HG03108 (cell line): Measurements from ENCODE around the gene GMPPB.

Experiments
- ATAC-seq: cut with Tn5 transposase; IDR thresholded peaks from one replicate; pipeline ENCODE4 v1.9.1; 2021; ENCODE audit warnings: moderate library complexity; ENCODE audit not compliant: unreplicated experiment

Gene GMPPB

GRCh38 chr3:49729966-49730609 lies 6.3 kb upstream of the GMPPB start:
- ATAC-seq, result no peak

DNA sequence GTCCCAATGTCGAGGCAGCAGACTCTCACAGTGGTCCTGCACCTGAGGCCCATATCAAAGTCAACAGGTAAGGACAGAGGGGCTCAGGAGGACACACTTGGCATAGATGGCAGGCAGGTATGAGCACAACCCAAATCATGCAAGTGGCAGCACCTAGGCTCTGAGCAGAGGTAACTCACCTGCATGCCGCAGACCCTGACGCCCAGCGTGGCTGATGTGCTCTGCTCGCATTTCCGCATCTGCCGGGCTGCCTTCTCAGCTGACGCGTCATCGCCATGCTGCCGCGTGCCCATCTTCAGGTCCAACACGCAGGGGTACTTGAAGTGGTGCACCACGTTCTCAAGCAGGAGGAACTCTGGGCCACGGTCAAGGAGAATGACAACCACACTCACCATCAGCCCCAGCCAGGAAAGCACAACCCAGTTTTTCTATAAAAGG lies 4.2 kb upstream of the GMPPB start:
- no peak for ATAC-seq

DNA sequence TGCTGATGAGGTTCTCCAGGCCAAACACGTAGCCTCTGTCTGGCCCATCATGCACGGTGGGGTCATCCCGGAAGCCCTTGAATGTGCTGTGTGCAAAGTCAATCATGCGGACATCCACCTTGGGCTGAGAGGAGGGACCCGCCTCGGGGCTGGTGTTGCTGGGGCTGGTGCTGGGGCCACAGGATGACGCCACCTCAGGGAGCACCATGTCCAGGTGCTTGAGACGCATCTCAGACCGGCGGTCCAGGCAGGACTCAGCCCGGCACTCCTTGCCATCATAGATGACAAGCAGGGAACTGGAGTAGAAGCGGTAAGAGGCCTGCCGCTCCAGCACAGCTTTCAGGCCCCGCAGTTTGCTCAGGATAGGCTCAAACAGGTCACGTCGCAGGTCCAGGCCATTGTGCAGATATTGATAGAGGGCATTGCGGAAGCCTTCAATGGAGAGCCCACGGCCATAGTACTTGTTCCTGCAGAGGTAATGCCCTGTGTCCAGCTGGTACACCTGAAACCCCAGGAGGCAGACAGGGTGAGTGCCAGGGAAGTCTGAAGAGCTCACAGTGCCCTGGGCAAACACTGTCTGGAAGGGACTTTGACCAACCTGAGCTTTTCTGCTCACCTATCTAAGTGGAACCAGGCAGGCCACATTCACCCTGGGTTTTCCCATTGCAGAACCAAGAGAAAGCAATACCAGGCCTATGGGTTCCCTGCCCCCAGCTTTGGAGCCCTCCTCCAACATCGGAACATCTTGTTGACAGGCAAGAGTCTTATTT lies 3.6 kb upstream of the GMPPB start:
- no peak for ATAC-seq

- ATAC-seq, result no peak
Observed at GRCh38 chr3:49725906-49726681, 2.3 kb upstream of the GMPPB start.

- ATAC-seq, result no peak
Observed at GRCh38 chr3:49724586-49724985, 835 bp upstream of the GMPPB start.

DNA sequence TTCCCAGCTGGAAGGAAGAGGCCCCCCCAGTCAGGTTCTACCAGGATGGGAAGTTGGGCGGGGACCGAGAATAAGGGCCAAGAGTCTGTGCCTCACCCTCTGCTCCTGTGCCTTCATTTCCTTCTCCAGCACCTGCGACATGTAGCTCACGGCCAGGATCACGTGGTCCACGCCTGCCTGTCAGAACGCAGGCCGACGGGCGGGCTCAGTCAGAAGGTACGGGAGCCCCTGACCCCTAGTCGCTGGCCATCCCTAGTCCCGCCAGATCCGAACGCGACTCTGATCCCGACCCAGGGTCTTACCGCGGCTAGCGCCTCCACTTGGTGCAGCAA lies 489 bp downstream of the GMPPB start:
- no peak for ATAC-seq

DNA sequence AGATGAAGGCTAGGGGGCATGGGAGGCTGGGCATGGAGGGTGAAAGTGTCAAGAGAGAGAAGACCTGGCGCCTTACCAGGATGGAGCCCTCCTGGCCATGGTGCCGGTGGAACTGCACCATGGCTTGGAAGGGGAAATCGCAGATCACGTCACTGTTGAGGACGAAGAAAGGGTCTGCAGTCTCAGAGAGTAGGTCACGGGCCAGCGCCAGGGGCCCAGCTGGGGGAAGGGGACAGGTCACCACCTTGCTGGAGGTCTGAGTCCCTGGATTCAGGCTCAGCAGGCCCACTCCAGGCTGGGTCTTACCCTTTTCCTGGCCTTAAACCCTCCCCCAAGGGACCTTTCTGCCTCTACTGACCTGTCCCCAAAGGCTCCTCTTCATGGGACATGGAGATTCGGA lies 855 bp downstream of the GMPPB start:
- ATAC-seq, result no peak

DNA sequence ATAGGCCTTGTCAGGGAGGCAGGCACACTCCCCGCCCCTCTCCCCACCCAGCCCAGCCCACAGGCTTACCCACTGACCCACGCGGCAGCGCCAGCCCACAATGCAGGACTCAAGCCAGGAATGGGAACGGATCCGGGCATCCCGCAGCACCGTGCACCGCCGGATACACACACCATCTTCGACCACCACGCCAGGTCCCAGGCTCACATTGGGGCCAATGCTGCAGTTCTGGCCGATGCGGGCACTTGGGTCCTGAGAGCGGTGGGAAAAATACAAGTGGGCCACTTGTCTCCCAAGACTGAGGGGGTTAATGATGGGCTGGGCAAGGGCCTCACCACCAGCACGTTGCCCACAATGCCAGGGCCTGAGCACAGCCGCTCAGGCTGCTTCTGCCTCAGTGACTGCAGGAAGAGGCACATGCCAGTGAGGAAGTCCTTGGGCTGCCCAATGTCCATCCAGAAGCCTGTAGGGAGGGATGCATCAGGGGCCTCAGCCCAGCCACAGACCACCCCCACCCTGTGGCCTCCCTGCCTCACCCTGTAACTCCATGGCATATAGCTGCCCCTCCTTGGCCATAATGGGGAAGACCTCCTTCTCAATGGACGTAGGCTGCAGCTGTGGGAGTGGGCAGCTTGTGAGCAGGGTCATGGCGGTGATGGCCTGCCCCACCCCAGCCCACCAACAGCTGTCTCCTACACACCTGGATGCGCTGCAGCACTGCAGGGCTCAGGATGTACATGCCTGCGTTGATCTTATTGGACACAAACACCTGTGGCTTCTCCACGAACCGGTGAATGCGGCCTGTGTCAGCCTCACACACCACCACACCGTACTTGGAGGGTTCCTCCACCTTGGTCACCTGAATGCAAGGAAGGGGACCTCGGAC lies 1.6 kb downstream of the GMPPB start:
- no peak for ATAC-seq

- no peak for ATAC-seq
Observed at GRCh38 chr3:49721596-49721895, 2.2 kb downstream of the GMPPB start.

DNA sequence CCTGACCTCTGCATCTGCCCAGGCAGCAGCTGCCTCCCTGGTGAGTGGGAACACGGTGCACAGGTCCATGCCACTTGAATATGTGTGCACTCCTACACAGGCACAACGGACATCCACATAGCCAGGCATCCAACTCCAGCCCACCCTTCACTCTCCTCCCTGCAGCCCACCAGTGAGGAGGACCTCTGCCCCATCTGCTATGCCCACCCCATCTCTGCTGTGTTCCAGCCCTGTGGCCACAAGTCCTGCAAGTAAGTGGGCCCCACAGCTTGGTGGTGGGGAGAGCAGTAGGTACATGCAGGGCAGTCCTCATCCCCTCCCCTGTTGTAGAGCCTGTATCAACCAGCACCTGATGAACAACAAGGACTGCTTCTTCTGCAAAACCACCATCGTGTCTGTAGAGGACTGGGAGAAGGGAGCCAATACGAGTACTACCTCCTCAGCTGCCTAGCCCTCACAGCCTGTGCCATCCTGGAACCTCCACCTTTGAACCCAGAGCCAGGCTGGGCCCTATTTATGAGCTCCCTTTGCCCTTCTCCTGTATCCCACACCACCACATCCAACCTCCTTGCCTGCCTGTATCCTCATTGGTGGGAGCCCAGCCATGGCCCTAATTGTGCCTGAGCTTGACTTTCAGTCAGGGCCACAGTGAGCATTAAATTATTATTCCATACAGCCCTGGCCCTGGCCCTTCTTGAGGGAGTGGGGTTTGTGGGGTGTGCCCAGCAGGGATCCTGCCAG lies 2.7 kb downstream of the GMPPB start:
- ATAC-seq, result no peak

GRCh38 chr3:49719214-49719884 lies 4.4 kb downstream of the GMPPB start, which contains the start of gene AMIGO3:
AMIGO3 (minus strand) TSS chr3:49719684; CDS start chr3:49719465, 219 bp downstream.
- peak; percentile 46 for ATAC-seq

GRCh38 chr3:49718858-49719213 lies 4.9 kb downstream of the GMPPB start:
- no peak for ATAC-seq

DNA sequence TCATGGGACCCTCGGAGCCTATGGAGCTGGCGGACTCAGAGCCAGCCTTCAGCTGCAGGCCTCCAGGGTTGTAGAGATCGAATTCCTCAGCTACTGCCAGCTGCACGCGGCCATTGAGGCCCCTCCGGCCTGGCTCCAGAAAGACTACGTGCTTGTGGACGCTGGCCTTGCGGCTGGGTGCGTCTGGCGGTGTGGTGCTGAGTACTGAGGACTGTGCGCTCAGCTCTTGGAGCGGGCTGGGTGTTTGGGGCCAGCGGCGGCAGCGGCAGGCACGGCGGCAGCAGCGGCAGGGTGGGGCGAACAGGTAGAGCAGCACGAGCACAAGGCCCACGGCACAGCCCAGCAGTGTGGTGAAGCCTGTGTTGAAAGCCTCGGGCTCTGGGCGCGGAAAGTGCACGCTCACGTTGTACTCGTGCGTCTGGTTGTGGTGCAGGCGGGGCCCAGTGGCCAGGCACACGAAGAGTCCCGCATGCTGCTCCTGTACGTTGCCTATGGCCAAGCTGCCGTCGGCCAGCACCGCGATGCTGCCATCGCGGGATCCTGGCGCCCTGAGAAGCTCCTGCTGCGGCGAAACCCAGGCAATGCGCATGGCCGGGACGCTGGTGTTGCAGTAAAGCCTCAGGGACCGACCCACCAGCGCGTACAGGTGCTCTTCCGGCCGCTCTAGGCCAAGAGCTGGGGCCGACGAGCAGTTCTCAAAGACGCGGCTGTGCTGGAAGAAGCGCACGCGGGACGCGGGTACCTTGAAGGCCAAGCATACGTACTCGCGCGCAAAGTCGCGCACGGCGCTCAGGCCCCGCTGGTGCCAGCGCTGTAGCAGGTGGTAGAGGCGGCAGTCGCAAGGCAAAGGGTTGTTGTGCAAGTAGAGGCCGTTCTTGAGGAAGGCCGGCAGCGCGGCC lies 5.5 kb downstream of the GMPPB start:
- no peak for ATAC-seq

DNA sequence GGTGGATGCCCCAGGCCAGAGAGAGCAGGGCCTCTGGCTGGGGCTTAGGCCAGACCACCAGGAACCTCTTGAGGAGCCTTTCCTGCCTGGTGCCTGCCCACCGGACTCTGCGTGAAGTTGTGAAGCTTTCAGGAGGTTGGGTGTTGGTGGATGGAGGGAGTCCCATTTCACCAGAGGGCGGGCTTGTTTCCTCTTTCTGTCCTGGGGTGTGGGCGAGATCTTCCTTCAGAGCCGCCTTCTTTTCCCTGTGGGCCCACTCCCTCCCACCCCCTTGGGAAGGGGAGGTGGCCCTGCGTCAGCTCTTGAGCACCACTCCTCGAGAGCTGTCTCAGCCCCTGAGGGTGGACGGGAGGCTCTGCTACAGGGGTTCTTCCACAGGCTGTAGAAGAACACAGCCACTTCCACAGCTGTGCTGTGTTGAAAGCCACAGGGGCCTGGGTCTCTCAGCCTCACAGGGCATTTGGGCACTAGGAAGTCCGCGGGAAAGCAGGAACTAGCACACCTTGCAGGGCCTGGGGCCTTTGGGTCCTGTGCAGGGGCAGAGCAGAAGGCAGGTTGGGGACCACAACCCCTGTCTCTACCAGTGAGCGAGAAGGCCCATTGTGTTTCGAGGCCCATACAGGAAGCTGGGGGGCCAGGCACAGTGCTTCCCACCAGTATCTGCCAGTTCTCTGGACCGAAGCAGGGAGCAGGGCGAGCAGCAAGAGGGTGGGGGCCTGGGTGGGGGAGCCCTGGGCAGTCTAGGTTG lies 6.4 kb downstream of the GMPPB start:
- ATAC-seq, result no peak

DNA sequence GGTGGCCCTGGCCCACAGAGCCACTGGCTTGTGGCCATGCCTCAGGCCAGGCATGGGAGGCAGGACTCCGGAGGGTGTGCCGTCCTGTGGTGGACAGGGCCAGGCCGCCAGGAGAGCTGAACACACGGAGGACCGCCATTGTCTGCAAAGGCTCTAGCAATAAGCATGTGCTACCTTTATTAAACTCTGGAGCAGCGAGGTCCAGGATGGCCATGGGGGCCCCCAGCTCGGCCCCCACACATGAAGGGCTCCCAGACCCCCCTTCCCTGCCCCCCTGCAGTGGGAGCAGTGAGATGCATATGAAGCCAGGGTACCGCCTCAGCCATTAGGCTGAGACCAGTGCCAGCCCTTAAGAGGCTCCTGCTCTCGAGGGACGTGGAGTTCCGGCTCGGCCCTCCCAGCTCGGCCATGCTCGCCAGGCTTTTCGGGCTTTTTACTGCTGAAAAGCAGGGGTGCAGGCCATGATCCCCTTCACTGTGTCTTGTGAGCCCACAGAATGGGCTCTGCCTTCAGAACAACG lies 7.0 kb downstream of the GMPPB start:
- ATAC-seq, result no peak

DNA sequence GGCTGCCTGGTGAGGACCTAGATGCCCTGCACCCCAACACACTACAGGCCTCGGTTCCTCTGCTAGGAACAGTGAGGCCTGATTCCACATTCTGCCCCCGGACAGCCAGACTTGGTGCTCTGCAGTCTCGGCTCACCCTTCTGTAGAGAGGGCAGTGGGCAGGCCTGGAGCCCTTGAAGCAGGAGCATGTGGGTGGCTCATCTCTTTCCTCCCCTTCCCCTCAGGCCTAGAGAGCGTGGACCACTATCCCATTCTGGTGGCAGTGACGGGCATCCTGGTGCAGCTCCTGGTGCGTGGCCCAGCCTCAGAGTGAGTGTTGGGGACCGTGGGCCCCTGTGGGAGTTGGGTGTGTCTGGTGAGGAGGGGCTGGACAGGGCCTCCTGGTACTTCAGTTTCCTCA lies 7.6 kb downstream of the GMPPB start:
- ATAC-seq, result no peak

DNA sequence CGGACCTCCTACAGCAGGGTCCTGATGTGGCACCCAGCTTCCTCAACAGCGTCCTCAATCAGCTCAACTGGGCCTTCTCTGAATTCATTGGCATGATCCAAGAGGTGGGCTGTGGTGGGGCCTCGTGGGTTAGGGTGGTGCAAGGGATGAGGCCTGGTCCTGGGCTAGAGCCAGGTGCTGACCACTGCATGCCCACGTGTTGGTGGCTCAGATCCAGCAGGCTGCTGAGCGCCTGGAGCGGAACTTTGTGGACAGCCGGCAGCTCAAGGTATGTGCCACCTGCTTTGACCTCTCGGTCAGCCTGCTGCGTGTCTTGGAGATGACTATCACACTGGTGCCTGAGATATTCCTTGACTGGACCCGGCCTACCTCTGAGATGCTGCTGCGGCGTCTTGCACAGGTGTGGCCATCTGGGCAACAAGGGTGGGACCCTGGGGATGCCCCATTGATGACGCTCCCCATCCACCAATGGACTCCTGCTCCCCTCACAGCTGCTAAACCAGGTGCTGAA lies 8.1 kb downstream of the GMPPB start:
- no peak for ATAC-seq
